NT2/D1 (cell line): ENCODE measurements around the gene ANKRD53.

ENCODE experiments used
- DNase-seq: peaks from one replicate; pipeline ENCODE4 v3.0.0-alpha.2; 2011; ENCODE audit warnings: low read depth, low spot score
- H3K27me3 ChIP-seq: 2 replicates; pipeline ENCODE4 v1.6.0; 2011; ENCODE audit warnings: mild to moderate bottlenecking; ENCODE audit not compliant: insufficient read length, insufficient read depth
- H3K36me3 ChIP-seq: 2 replicates; pipeline ENCODE4 v1.6.1; 2011; ENCODE audit warnings: mild to moderate bottlenecking, low read length, mixed read lengths; ENCODE audit not compliant: insufficient read depth, insufficient read length
- H3K4me1 ChIP-seq: 2 replicates; pipeline ENCODE4 v1.5.1; 2011; ENCODE audit not compliant: insufficient read depth, insufficient read length
- H3K4me3 ChIP-seq: 2 replicates; pipeline ENCODE4 v1.5.1; 2011; ENCODE audit warnings: low read depth; ENCODE audit not compliant: insufficient read length
- H3K9ac ChIP-seq: 2 replicates; pipeline ENCODE4 v1.6.0; 2011; ENCODE audit warnings: low read depth; ENCODE audit not compliant: insufficient read length
- H3K9me3 ChIP-seq: 2 replicates; pipeline ENCODE4 v1.5.1; 2011; ENCODE audit warnings: mild to moderate bottlenecking, low read length; ENCODE audit not compliant: insufficient read depth
- SUZ12 ChIP-seq: IDR thresholded peaks from 2 replicates; pipeline ENCODE4 v1.6.1; 2011; ENCODE audit not compliant: insufficient read length, insufficient read depth; ENCODE audit errors: extremely low read depth
- YY1 ChIP-seq: IDR thresholded peaks from 2 replicates; pipeline ENCODE4 v1.6.1; 2011; ENCODE audit not compliant: insufficient read length, insufficient read depth
- ZNF274 ChIP-seq: IDR thresholded peaks from 2 replicates; pipeline ENCODE4 v1.6.1; 2011; ENCODE audit warnings: mild to moderate bottlenecking, low read depth, low read length

ANKRD53 gene

DNA sequence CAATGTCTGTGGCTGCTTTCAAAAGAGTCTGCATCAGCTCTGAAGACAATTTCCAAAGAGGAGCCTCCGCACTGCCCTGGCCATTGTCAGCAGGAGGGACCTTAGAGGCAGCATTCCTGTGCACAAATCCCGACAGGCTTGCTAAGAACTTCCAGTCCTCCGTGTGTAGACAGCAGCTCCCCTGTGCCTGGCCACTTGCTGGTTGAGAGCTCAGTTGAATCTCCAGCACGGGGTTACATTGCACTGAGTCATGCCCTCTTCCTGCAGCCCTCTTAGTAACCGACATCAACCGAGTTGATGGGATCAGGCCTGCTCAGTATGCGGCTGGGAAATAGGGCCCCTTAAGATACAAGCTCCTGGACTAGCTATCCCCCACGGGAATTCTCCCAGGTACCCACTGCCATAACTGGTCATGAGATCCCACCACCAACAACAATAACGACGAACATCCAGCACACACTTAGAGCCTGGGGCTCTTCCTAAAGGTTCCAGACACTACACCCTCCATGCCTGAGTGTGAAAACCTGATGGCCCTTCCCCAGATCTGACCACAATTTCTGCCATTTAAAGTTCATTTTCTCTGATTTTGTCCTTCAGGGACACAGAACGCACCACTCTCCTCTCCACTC is 30.8 kb upstream of the ANKRD53 start:
- Histone ChIP-seq H3K27me3 (peaks cover 28% of the 10 kb centered on the region), H3K4me1 (peaks cover 20% of the 10 kb centered on the region), H3K36me3 (no peaks in the 10 kb centered on the region), H3K9ac (peak overlapping the region; percentile 28), H3K9me3 (no peaks in the 10 kb centered on the region), H3K4me3 (no peak overlapping the region)
- no peak for TF ChIP-seq YY1
- TF ChIP-seq SUZ12, result no peak
- TF ChIP-seq ZNF274, result no peak
- DNase-seq, result no peak

DNA sequence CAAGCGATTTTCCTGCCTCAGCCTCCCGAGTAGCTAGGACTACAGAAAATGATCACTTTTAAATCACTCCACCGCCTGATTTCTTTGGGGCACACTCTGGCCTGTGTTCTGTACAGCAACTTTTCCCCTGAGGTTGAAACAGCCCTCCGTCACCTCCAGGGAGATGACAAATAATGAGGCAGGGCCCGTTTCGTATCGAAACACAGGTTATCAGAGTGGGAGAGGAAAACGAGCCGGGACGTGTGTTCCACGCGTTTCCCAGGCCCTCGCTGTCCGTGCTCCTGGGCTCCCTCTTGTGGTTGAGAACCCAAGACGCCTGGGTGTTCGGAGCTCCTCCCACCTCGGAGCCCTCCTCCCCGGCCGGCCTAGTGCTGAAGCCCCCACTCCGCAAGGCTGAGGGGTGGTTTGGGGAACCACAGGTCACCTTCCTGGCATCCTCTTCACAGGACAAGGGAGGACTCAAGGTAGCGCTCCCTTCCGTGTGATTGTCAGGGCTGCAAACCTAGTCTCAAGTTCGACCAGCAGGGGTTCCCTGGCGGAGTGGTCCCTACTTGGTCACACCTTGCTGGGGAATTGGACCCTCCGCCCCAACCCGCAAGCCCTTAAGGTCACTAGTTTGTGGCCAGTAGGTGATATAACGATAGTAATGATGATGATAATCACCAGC is 30.0 kb upstream of the ANKRD53 start:
- Histone ChIP-seq H3K27me3 (peaks cover 27% of the 10 kb centered on the region), H3K9me3 (no peaks in the 10 kb centered on the region), H3K9ac (peak overlapping the region; percentile 61), H3K4me3 (peak overlapping the region; percentile 18), H3K4me1 (peaks cover 15% of the 10 kb centered on the region), H3K36me3 (no peaks in the 10 kb centered on the region)
- DNase-seq, result peak; percentile 58
- TF ChIP-seq SUZ12 (no peak), ZNF274 (no peak), YY1 (no peak)

DNA sequence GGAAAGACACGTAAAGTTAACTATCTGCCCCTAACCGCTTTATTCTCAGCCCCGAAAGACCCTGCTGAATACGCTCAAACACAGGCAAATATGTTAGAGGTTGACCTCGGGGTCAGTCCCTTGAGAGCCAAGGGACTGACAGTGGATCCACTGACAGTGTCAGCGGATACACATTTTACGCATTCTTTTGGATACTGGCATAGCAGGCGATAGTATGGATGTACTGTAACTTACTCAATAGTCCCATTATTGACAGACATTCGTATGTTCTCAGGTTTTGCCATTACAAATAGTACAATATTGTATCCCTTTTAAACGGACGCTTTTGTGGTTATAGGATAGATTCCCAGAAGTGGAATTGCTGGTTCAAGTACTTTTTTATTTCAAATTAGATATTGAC is 29.3 kb upstream of the ANKRD53 start:
- H3K36me3 ChIP-seq, result no peaks in the 10 kb centered on the region
- H3K9me3 ChIP-seq, result no peaks in the 10 kb centered on the region
- peaks cover 13% of the 10 kb centered on the region for H3K4me1 ChIP-seq
- H3K4me3 ChIP-seq, result no peak overlapping the region
- TF ChIP-seq YY1 (no peak), ZNF274 (no peak), SUZ12 (no peak)
- peaks cover 27% of the 10 kb centered on the region for H3K27me3 ChIP-seq
- DNase-seq, result no peak
- H3K9ac ChIP-seq, result no peak overlapping the region

DNA sequence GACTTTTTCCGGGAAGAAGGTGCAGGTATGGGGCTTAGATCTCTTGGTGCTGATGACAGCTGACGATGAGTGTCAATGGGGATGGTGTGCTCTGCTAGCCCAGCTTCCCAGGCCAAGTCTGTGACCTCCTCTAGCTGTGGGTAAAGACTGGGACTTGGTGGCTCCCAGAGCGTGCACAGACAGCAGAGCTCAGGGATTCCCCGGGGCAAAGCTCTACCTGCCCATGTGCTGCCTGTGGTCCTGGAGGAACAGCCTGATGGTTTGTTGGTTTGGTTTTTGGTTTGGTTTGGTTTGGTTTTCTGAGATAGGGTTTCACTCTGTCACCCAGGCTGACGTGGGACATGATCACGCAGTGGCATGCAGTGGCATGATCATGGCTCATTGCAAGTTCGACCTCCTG is 23.5 kb upstream of the ANKRD53 start:
- Histone ChIP-seq H3K4me1 (no peaks in the 10 kb centered on the region), H3K4me3 (no peak overlapping the region), H3K27me3 (peaks cover 6% of the 10 kb centered on the region), H3K9me3 (no peaks in the 10 kb centered on the region), H3K9ac (no peak overlapping the region), H3K36me3 (no peaks in the 10 kb centered on the region)
- DNase-seq, result no peak
- TF ChIP-seq ZNF274, result no peak
- TF ChIP-seq YY1, result no peak
- no peak for TF ChIP-seq SUZ12

DNA sequence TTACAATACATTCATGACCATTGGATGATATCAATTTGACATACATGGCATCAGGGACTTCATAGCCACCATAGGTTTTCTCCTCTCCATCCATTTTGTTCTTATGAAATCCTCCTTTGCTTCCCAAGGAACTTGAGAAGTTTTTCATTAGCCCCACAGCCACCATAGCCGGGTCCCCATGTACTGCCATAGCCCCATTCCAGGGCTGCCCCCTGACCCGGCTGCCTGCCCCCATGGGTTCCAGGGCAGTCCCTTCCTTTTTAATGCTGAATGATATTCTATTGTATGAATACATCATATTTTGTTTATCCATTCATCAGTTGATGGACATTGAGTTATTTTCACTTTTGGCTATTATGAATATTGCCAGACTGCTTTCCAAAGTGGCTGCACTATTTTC is 22.3 kb upstream of the ANKRD53 start:
- DNase-seq, result no peak
- no peaks in the 10 kb centered on the region for H3K9me3 ChIP-seq
- H3K9ac ChIP-seq, result no peak overlapping the region
- H3K36me3 ChIP-seq, result no peaks in the 10 kb centered on the region
- H3K4me3 ChIP-seq, result no peak overlapping the region
- H3K4me1 ChIP-seq, result no peaks in the 10 kb centered on the region
- TF ChIP-seq YY1 (no peak), SUZ12 (no peak), ZNF274 (no peak)
- peaks cover 6% of the 10 kb centered on the region for H3K27me3 ChIP-seq

DNA sequence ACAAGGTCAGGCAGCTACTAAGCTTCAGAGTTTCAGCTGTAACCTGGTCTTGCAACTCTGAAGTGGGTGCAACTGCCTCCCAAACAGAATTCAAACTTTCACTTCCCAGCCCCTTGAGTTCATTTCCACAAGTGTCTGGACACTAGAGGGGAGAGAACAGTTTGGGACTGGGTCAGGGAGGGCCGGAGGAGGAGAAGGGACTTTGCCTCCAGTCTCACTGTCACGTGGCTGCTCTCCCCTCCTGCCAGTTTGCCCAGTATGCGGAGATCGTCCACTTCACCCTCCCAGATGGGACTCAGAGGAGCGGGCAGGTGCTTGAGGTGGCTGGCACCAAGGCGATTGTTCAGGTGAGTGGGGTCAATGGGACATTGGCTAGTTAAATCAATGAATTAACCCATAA is 20.6 kb upstream of the ANKRD53 start:
- H3K9ac ChIP-seq, result no peak overlapping the region
- DNase-seq, result no peak
- peaks cover 14% of the 10 kb centered on the region for H3K27me3 ChIP-seq
- TF ChIP-seq YY1 (no peak), ZNF274 (no peak), SUZ12 (no peak)
- no peaks in the 10 kb centered on the region for H3K36me3 ChIP-seq
- H3K4me1 ChIP-seq, result no peaks in the 10 kb centered on the region
- H3K4me3 ChIP-seq, result no peak overlapping the region
- H3K9me3 ChIP-seq, result no peaks in the 10 kb centered on the region

DNA sequence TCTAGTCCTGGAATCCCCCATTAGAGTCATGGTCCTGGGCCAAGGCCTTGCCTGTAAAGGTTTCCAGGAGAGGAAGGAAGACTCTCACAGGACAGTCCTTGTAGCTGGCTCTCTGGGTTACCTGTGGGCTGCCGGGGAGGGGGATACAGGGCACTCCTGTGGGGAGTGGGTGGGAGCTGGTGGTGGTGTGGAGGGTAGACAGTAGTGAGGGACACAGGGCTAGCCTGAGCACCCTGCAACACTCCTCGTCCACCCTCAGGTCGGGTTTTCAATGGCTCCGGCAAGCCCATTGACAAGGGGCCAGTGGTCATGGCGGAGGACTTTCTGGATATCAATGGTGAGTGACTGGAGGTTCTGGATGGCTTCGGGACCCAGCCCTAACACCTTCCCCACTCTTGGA is 19.7 kb upstream of the ANKRD53 start:
- peaks cover 23% of the 10 kb centered on the region for H3K27me3 ChIP-seq
- H3K9me3 ChIP-seq, result no peaks in the 10 kb centered on the region
- H3K36me3 ChIP-seq, result no peaks in the 10 kb centered on the region
- H3K4me1 ChIP-seq, result no peaks in the 10 kb centered on the region
- TF ChIP-seq ZNF274, result no peak
- no peak for TF ChIP-seq YY1
- no peak for TF ChIP-seq SUZ12
- no peak overlapping the region for H3K9ac ChIP-seq
- no peak for DNase-seq
- no peak overlapping the region for H3K4me3 ChIP-seq
